HEK293T (cell line): ENCODE data around the gene NMT1.

ENCODE experiments used
- CTCF ChIA-PET: fragments of 350-600 bp; formaldehyde crosslinking; extraction: SDS; loops from one replicate; lab custom pipeline; 2021; ENCODE audit warnings: antibody characterized with exemption, inconsistent platforms; lab: Yijun Ruan, JAX
- POLR2A ChIA-PET: fragments of 350-600 bp; formaldehyde crosslinking; extraction: SDS; loops from one replicate; lab custom pipeline; 2020; ENCODE audit warnings: antibody characterized with exemption, inconsistent platforms; lab: Yijun Ruan, JAX
- DNase-seq: peaks from one replicate; pipeline ENCODE4 v3.0.0; 2012; ENCODE audit warnings: mixed read lengths; ENCODE audit errors: extremely low spot score
- ARNT ChIP-seq: fragments of 450-650 bp; IDR thresholded peaks from 2 replicates; pipeline ENCODE4 v1.6.1; 2017; ENCODE audit warnings: mild to moderate bottlenecking
- BHLHE40 ChIP-seq: fragments of 450-650 bp; IDR thresholded peaks from 2 replicates; pipeline ENCODE4 v1.6.1; 2016; ENCODE audit warnings: mild to moderate bottlenecking, moderate library complexity, borderline replicate concordance
- CTBP1 ChIP-seq: fragments of 450-650 bp; IDR thresholded peaks from 2 replicates; pipeline ENCODE4 v1.6.1; 2016; ENCODE audit warnings: borderline replicate concordance
- ELF4 ChIP-seq: fragments of 450-650 bp; IDR thresholded peaks from 2 replicates; pipeline ENCODE4 v1.6.1; 2017; ENCODE audit warnings: antibody characterized with exemption
- FOXA1 ChIP-seq: fragments of 450-650 bp; IDR thresholded peaks from 2 replicates; pipeline ENCODE4 v1.6.1; 2016; ENCODE audit warnings: mild to moderate bottlenecking
- FOXK2 ChIP-seq: fragments of 450-650 bp; IDR thresholded peaks from 2 replicates; pipeline ENCODE4 v1.6.1; 2016; ENCODE audit warnings: mild to moderate bottlenecking
- FOXM1 ChIP-seq: fragments of 450-650 bp; IDR thresholded peaks from 2 replicates; pipeline ENCODE4 v1.6.1; 2017; ENCODE audit warnings: mild to moderate bottlenecking, borderline replicate concordance
- HDGF ChIP-seq: fragments of 450-650 bp; IDR thresholded peaks from 2 replicates; pipeline ENCODE4 v1.6.1; 2017; ENCODE audit warnings: antibody characterized with exemption, borderline replicate concordance
- L3MBTL2 ChIP-seq: fragments of 450-650 bp; conservative IDR thresholded peaks from 2 replicates; pipeline ENCODE4 v1.6.1; 2016; ENCODE audit warnings: mild to moderate bottlenecking
- LEF1 ChIP-seq: fragments of 450-650 bp; IDR thresholded peaks from 2 replicates; pipeline ENCODE4 v1.6.1; 2017; ENCODE audit warnings: mild to moderate bottlenecking, borderline replicate concordance
- NFRKB ChIP-seq: fragments of 450-650 bp; IDR thresholded peaks from 2 replicates; pipeline ENCODE4 v1.6.1; 2016; ENCODE audit warnings: mild to moderate bottlenecking, moderate library complexity
- SP1 ChIP-seq: fragments of 450-650 bp; IDR thresholded peaks from 2 replicates; pipeline ENCODE4 v1.6.1; 2017
- SUZ12 ChIP-seq: fragments of 450-650 bp; IDR thresholded peaks from 2 replicates; pipeline ENCODE4 v1.6.1; 2016; ENCODE audit warnings: mild to moderate bottlenecking
- TARDBP ChIP-seq: fragments of 450-650 bp; IDR thresholded peaks from 2 replicates; pipeline ENCODE4 v1.6.1; 2016
- ZNF384 ChIP-seq: fragments of 450-650 bp; IDR thresholded peaks from 2 replicates; pipeline ENCODE4 v1.6.1; 2016
- TF ChIP-seq, protein P1 (sequence below): fragments of 450-650 bp; IDR thresholded peaks from 2 replicates; pipeline ENCODE4 v1.6.1; 2016

Gene NMT1

DNA sequence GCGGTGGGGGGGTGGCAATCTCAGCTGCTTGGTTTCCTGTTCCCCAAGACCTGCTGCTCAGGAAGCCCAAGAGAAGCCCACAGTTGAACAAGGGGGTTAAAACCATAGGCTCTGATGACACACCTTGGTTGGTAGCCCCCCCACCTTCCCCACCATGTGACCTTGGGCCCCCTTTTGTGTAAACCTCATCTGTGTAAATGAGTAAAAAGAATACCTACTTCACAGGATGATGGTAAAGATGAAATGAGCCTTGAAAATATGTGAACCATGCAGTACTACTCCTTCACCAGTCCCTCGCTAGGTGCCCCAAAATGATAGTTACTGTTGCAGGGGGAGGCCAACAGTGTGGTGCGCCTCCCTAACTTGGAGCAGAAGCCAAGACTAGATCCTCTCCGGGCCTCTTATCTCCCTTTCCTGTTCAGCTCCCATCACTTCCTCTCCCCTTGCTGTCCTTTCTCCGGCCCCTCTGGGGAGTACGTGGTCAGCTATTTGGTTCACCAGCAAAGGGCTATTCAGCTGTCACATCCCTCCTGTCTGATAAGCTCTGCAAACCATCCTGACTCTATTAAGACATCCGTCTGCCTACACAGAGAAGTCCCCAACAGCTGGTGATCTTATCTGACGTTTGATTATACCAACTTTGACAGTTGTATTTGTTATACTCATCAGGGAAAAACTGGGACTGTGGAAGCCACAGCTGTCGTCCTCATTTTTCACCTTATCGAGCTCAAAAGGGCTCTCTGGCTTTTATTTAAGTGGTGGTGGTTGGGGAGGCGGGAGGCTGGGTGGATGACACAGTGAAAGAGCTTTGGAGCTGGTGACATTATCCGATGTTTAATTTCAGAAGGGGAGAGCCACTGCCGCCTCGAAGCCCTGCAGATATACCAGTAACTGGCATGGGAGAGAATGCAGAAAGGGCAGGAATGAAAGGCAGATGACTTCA, 29.6 kb upstream of the NMT1 start:
- TF ChIP-seq FOXM1: no peak
- no peak for TF ChIP-seq SP1
- TF ChIP-seq FOXK2: no peak
- TF ChIP-seq SUZ12: no peak
- no peak for TF ChIP-seq CTBP1
- no peak for TF ChIP-seq NFRKB
- no peak for TF ChIP-seq HDGF
- TF ChIP-seq ARNT: no peak
- TF ChIP-seq FOXA1: no peak
- TF ChIP-seq, protein P1, sequence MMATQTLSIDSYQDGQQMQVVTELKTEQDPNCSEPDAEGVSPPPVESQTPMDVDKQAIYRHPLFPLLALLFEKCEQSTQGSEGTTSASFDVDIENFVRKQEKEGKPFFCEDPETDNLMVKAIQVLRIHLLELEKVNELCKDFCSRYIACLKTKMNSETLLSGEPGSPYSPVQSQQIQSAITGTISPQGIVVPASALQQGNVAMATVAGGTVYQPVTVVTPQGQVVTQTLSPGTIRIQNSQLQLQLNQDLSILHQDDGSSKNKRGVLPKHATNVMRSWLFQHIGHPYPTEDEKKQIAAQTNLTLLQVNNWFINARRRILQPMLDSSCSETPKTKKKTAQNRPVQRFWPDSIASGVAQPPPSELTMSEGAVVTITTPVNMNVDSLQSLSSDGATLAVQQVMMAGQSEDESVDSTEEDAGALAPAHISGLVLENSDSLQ: no peak
- TF ChIP-seq BHLHE40: no peak
- no peak for TF ChIP-seq ELF4
- CTCF ChIA-PET: interaction anchor here (0.5 kb wide), 1 partner anchor 112 kb away, joined by 4 read pairs; no protein-coding TSS in a partner anchor
- no peak for DNase-seq
- POLR2A ChIA-PET: interaction anchor here (0.5 kb wide), 1 partner anchor 77 kb away, joined by 3 read pairs; no protein-coding TSS in a partner anchor

DNA sequence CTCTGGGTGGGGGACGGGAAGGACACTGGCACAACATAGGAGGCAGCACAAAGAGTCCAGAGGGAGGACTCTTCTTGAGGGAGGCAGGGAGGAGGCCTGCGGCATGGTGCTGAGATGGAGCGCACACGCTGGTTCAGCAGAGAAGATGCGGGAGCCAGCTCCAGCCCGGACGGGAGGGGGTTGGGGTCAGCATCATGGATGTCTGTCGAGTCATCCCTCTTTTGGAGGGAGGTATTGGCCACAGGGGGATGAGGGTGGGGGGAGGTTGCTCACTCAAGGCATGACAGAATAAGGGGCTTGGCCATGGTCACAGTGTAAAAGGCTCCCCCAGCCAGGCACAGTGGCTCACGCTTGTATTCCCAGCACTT, 29.0 kb upstream of the NMT1 start:
- POLR2A ChIA-PET: no interaction called here
- CTCF ChIA-PET: no interaction called here
- no peak for TF ChIP-seq HDGF
- no peak for TF ChIP-seq NFRKB
- no peak for TF ChIP-seq FOXA1
- no peak for TF ChIP-seq ELF4
- TF ChIP-seq LEF1: no peak
- no peak for TF ChIP-seq L3MBTL2
- TF ChIP-seq ARNT: no peak
- TF ChIP-seq FOXM1: no peak
- TF ChIP-seq ZNF384: no peak
- no peak for TF ChIP-seq FOXK2
- DNase-seq: no peak

DNA sequence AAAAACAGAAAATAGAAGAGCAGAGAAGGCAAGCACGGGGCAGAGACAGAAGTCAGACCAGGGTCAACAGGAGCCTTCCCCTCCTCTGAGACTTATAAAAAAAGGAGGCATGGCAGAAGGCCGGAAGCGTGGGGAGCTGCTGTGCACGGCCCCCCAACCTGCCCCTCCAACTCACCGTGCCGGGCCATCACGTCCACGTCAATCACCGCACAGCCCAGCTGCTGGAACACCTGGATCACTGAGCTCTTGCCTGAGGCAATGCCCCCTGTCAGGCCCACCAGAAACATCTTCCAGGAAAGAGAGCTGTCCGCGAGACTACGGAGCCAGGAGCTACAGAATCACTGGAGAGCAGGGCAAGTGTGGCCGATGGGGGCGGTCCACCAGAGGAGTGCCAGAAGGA, 26.5 kb upstream of the NMT1 start:
- TF ChIP-seq FOXM1 (no peak), FOXA1 (no peak), TARDBP (no peak), FOXK2 (no peak), CTBP1 (no peak), ZNF384 (no peak), HDGF (no peak), SUZ12 (no peak), LEF1 (no peak), L3MBTL2 (no peak), SP1 (no peak), BHLHE40 (no peak), ELF4 (no peak), NFRKB (no peak), ARNT (no peak)
- TF ChIP-seq, protein P1: no peak
- CTCF ChIA-PET: no interaction called here
- POLR2A ChIA-PET: interaction anchor here (0.8 kb wide), 1 partner anchor 16 kb away, joined by 3 read pairs; no protein-coding TSS in a partner anchor
- no peak for DNase-seq

DNA sequence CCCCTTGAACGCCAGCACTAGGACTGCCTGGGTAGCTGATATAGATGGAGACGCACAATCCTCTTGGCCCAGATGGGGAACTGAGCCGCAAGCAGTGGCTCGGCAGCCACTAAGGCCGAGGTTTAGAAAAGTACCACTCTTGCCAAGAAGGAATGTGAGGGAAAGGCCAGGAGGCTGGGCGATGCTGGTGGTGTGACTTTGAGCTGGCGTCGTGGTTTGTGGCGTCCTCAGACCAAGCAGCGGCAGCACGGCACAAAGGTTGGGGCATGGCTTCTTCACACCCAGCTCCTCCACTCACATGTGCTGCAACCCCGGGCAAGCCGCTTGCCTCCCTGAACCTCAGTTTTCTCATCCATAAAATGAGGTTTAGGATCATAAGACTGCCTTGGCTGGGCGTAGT, 25.3 kb upstream of the NMT1 start:
- ChIA-PET POLR2A (no interaction called here), CTCF (no interaction called here)
- no peak for DNase-seq
- TF ChIP-seq LEF1: no peak
- no peak for TF ChIP-seq CTBP1
- TF ChIP-seq L3MBTL2: no peak

DNA sequence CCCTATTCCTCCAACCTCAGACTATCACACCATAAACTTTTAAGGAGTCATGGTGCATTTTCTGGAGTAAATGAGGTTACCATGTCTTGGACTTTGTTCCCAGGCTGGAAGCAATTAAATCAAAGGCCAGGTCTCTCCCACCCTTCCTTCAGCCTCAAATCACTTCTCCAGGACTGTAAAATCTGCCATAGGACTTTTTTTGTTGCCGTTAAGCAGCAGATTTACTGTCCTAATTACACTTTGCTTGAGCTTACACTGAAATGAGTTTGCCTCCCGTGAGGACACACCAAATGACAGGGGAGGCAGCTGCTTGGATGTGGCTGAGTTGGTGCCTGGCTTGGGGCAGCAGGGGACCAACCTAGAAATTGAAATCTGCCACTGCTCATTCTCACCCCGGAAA, 24.4 kb upstream of the NMT1 start:
- POLR2A ChIA-PET: interaction anchor here (1.8 kb wide), 1 partner anchor 24 kb away, joined by 6 read pairs; the partner anchor contains the start of gene NMT1
- CTCF ChIA-PET: no interaction called here
- TF ChIP-seq TARDBP (no peak), FOXA1 (no peak), SUZ12 (no peak), LEF1 (no peak), FOXM1 (no peak), SP1 (no peak), L3MBTL2 (no peak), ELF4 (no peak), ARNT (no peak), ZNF384 (no peak), BHLHE40 (no peak), HDGF (no peak), CTBP1 (no peak), FOXK2 (no peak), NFRKB (no peak)
- DNase-seq: no peak
